8988T (cell line): ENCODE results near the gene ALDH16A1.
A peak's percentile ranks its signal among the peaks of the same experiment; 100 is the strongest.
"Not testable (repeated sequence)": the region's sequence is repeated elsewhere in the genome, so short reads cannot be mapped to it uniquely, and the experiment has no call there.

Experiments used
- DNase-seq: peaks from one replicate; pipeline ENCODE4 v3.0.0; 2011

ALDH16A1 gene

DNA sequence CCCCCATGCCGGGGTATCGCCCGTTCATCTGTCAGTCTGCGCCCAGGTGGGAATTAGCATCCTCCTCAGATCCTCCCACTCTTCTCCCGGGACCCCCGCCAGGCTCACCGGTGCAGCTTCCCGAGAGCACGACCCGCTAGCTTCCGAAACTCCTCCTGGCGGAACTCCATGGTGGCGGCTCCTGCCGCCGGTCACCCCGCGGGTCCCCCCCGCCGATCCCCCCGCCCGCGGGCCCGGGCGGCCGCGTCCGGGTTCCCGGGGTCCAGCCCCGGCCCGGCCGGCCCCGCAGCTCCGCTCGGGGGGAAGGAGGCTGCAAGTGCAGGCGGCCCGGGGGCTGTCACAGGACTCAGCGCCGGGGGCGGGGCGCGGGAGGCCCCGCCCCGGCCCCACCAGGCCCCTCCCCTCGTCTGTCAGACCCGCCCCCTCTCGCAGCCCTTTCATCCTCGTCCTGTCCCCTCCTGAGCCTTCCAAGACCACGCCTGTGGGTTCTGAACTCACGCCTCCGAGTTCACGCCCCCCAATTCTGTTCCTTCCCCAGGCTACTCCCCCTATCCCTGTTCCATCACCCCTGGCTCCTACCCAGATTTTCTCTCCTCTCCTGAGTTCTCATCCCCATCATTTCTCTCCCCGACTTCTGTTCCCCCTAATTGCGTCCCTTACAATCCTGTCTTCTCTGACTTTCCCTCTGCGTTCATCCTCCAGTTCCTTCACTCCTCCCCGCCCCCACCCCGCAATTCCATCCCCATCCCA lies 11.6 kb upstream of the ALDH16A1 start, which contains the start of gene SLC17A7:
Gene SLC17A7, minus strand, starts transcription at position 318 of the 750 bp plus-strand sequence. Its CDS starts 148 bp downstream, at position 170.
- DNase-seq, result no peak

DNA sequence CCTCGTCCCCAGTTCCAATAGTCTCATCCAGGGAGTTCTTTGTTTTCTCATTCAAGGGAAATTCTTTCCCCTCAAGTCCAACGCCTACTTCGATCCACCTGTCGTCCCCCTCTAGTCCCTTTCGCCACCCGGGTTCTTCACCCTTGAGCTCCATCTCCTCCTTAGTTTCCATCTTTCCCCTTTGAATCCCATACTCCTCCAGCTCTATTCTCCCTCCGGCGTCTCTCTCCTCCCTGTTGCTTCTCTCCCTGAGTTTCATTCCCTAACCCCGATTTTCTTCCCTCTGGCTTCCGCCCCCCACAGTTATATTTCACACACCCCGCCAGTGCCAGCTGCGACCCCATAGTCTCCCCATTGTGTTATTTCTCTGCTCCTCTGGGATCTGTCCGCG lies 11.1 kb upstream of the ALDH16A1 start:
- DNase-seq, result no peak

GRCh38 chr19:49442354-49442753 lies 10.7 kb upstream of the ALDH16A1 start:
- DNase-seq, result peak; percentile 71

DNA sequence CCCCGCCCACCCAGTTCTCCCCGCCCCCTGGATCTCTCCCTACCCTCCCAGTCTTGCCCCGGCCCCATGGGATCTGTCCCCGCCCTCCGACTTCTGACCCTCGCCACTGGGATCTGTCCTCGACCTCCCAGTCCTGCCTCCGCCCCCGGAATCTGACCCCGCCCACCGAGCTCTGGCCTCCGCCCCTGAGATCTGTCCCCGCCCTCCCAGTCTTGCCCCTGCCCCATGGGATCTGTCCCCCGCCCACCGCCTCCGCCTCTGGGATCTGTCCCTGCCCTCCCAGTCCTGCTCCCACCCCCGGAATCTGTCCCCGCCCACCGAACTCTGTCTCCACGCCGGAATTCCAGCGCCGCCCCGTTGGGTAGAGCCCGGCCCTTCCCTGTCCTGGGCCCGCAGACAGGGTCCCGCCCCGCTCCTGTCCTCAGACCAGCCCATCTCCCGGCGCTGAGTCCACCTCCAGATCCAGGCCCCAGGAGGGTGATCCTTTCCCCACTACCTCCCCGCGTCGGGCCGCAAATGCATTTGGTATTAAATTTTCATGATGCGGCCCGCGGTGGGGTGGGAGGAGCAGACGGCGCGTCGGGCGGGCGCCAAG lies 10.2 kb upstream of the ALDH16A1 start:
- DNase-seq, result peak; percentile 94

GRCh38 chr19:49443366-49444099 lies 9.5 kb upstream of the ALDH16A1 start:
- peak; percentile 81 for DNase-seq

- not testable (repeated sequence) for DNase-seq
Measured at GRCh38 chr19:49444100-49444700, 8.8 kb upstream of the ALDH16A1 start.

DNA sequence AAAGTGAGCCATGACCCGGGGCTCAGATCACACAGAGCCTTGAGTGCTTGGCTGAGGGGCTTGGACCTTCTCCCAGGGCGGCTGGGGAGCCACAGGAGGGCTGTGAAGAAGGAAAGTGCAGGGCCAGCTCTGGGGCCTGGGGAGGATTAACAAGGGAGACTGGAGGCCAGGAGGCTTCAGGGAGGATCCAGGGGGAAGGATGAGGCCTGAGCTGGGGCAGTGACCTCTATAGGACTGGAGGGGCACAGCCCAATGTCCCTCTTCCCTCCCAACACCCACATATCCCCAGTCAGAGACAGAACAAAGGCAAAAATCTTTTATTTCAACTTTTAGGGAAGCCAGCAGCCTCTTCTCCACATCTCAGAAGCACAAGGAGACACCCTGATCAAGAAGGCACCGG lies 7.0 kb upstream of the ALDH16A1 start:
- no peak for DNase-seq

- no peak for DNase-seq
Measured at GRCh38 chr19:49447485-49448431, 5.3 kb upstream of the ALDH16A1 start.

GRCh38 chr19:49448432-49448786 lies 4.6 kb upstream of the ALDH16A1 start:
- DNase-seq, result no peak

DNA sequence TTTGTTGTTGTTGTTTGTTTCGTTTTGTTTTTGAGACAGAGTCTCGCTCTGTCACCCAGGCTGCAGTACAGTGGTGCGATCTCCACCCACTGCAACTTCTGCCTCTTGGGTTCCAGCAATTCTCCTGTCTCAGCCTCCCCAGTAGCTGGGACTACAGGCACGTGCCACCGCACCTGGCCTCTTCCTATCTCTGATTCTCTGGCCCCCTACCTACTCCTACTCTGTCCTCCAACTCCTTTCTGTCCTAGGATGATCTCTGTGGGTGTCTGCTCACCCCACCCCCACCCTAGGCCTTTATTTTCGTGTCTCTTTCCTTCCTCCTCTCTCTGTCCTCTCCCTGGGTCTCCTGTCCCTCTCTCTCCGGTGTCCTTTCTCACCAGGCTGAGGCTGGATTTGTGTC lies 2.6 kb upstream of the ALDH16A1 start:
- no peak for DNase-seq

DNA sequence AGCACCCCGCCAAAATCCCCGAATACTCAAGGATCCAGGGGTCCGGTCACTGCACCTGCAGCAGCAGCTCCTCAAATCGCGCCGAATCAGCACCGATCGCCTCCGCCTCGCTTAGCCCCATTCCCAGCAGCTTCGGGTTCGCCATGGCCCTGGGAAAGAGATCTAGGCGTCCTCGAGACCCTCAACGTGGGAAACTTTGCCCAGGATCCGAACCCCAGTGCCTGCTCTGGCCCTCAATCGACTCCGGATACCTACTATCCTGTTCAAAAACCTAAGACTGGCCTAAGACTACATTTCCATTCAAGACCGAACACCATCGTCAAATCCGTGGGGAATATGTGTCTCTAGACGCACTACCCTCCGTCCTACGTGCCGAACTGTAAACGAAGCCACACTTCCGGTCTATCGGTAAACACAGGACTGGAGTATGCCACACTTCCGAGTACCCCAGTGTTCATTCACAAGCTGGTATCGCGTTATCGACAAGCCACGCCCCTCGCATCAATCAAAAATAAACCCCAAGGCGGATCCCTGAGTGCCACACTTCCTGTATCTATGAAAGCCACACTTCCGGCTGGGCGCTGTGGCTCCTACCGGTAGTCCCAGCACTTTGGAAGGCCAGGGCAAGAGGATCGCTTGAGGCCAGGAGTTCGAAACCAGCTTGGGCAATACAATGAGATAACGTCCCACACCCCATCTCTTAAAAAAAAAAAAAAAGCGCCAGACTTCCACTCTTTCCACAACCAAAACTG lies 1.4 kb upstream of the ALDH16A1 start, which contains the start of gene PIH1D1:
Gene PIH1D1, minus strand, starts transcription at position 385 of the 752 bp plus-strand sequence. Its CDS starts 240 bp downstream, at position 145.
- no peak for DNase-seq

- no peak for DNase-seq
Measured at GRCh38 chr19:49453757-49454240, 774 bp downstream of the ALDH16A1 start.

GRCh38 chr19:49455773-49456172 lies 2.7 kb downstream of the ALDH16A1 start:
- DNase-seq, result no peak

DNA sequence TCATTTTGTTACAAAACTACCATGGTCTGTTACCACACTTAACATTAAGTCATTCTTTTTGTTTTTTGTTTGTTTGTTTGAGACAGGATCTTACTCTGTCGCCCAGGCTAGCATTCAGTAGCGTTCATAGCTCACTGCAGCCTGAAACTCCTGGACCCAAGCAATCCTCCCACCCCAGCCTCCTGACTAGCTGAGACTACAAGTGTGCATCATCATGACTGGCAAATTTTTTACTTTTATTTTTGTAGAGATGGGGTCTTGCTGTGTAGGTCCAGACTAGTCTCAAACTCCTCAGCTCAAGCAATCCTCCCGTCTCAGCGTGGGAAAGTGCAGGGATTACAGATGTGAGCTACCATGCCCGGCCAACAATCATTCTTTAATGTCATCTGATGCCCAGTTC lies 3.3 kb downstream of the ALDH16A1 start:
- no peak for DNase-seq

- DNase-seq, result no peak
Measured at GRCh38 chr19:49458567-49458903, 5.5 kb downstream of the ALDH16A1 start.

DNA sequence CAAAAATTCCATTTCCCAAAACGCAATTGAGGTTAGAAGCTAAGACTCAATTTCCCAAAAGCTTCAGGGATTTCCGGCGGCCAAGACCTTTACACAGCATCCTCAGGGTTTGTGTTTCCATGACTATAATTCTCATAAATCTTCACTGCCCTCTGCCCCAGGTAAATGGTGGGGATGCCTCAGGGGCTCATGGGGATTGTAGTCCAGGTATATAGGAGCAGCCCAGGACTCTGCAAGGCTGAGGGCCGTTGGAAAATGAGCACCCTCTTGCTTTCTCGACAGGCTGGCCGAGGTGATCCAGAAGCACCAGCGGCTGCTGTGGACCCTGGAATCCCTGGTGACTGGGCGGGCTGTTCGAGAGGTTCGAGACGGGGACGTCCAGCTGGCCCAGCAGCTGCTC lies 6.4 kb downstream of the ALDH16A1 start:
- no peak for DNase-seq

DNA sequence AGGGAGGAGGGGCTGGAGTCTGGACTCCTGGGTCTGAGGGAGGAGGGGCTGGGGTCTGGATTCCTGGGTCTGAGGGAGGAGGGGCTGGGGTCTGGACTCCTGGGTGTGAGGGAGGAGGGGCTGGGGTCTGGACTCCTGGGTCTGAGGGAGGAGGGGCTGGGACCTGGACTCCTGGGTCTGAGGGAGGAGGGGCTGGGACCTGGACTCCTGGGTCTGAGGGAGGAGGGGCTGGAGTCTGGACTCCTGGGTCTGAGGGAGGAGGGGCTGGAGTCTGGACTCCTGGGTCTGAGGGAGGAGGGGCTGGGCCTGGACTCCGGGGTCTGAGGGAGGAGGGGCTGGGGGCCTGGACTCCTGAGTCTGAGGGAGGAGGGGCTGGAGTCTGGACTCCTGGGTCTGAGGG lies 8.1 kb downstream of the ALDH16A1 start:
- not testable (repeated sequence) for DNase-seq

- no peak for DNase-seq
Measured at GRCh38 chr19:49461656-49462055, 8.6 kb downstream of the ALDH16A1 start.

- no peak for DNase-seq
Measured at GRCh38 chr19:49462492-49462891, 9.5 kb downstream of the ALDH16A1 start.

DNA sequence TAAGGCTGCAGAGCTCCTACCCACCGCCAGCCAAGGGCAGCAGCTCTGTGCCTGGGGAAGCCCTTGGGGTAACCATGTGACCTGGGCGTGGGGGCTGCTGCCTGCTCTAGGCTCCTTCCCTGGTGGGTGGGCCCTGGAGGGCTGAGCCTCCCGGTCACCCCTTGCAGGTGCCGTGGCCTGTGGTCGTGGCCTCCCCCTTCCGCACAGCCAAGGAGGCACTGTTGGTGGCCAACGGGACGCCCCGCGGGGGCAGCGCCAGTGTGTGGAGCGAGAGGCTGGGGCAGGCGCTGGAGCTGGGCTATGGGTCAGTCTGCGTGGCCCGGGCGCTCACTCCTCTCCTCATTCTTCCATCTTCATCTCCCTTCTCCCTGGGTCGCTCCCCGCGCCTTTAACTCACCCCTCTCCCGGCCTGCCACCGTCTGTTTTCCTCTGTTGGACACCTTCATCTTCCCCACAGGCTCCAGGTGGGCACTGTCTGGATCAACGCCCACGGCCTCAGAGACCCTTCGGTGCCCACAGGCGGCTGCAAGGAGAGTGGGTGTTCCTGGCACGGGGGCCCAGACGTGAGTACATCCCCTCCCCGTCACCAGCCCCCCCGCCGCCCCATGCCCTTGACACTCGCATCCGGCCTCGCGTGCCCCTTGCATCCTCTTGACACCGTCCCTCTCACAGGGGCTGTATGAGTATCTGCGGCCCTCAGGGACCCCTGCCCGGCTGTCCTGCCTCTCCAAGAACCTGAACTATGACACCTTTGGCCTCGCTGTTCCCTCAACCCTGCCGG lies 11.1 kb downstream of the ALDH16A1 start:
- no peak for DNase-seq

DNA sequence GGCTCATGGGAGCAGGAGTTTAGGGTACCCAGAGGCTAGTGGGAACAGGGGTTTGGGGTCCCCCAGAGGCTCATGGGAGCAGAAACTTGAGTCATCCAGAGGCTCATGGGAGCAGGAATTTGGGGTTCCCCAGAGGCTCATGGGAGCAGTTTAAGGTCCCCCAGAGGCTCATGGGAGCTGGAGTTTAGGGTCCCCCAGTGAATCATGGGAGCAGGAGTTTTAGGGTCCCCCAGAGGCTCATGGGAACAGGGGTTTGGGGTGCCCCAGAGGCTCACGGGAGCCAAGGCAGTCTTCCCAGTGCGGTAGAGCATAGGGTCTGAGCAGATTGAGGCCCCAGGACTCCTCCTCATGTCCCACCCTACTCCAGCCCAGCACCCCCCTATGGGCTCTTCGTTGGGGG lies 12.3 kb downstream of the ALDH16A1 start:
- DNase-seq, result no peak
